ENCODE measurements around the gene SARDH. TPM values are rescaled to one million over a fixed set of nuclear protein-coding genes. Genes with fewer than 3 reads are reported as not detected.
"Not testable (repeated sequence)": the region's sequence is repeated elsewhere in the genome, so short reads cannot be mapped to it uniquely, and the experiment has no call there.

SARDH gene
- total and polyA plus RNA-seq, 9 donors: 2.5 to 10.0 (median 3.3) TPM

- Histone ChIP-seq H3K9me3 (no peaks in the 10 kb centered on the region), H3K4me1 (ENCODE audit: insufficient read depth) (peaks cover 9% of the 10 kb centered on the region), H3K27me3 (no peaks in the 10 kb centered on the region), H3K27ac (no peak overlapping the region), H3K4me3 (no peak overlapping the region), H3K36me3 (no peaks in the 10 kb centered on the region)
- no peak for TF ChIP-seq EP300 (IDR thresholded peaks at IDR 0.05)
- TF ChIP-seq, protein P1, sequence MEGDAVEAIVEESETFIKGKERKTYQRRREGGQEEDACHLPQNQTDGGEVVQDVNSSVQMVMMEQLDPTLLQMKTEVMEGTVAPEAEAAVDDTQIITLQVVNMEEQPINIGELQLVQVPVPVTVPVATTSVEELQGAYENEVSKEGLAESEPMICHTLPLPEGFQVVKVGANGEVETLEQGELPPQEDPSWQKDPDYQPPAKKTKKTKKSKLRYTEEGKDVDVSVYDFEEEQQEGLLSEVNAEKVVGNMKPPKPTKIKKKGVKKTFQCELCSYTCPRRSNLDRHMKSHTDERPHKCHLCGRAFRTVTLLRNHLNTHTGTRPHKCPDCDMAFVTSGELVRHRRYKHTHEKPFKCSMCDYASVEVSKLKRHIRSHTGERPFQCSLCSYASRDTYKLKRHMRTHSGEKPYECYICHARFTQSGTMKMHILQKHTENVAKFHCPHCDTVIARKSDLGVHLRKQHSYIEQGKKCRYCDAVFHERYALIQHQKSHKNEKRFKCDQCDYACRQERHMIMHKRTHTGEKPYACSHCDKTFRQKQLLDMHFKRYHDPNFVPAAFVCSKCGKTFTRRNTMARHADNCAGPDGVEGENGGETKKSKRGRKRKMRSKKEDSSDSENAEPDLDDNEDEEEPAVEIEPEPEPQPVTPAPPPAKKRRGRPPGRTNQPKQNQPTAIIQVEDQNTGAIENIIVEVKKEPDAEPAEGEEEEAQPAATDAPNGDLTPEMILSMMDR (IDR thresholded peaks at IDR 0.05): no peak
- DNase-seq: no peak
- 89 to 96% (median 94%) methylated on average over 17 of the region's 17 CpGs for WGBS, 3 donors
- intact Hi-C loops (cut with DNase I): no loop called here
Measured at GRCh38 chr9:133677126-133678010, 60.8 kb downstream of the SARDH start.

DNA sequence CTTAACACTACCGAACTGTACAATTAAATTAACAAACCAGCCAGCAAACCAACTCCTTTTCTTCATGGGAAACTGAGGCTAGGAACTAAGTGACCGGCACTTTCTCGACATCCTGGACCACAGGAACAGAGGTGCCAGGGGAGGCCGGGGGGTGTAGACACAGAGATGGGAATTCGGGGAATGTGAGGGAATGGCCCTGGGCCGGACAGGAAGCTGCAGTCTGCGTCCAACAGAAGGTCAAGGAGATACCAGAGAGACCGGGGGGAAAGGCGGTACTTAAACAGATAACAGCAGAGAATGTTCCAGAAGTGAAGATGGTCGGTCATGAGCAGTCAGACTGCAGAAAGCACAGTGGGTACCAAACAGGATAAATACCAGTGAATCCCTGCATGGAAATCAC, 61.7 kb downstream of the SARDH start:
- no peak for DNase-seq
- Histone ChIP-seq H3K27ac (no peak overlapping the region), H3K9me3 (no peaks in the 10 kb centered on the region), H3K4me1 (ENCODE audit: insufficient read depth) (peaks cover 9% of the 10 kb centered on the region), H3K4me3 (no peak overlapping the region), H3K27me3 (no peaks in the 10 kb centered on the region), H3K36me3 (no peaks in the 10 kb centered on the region)
- intact Hi-C loops (cut with DNase I): no loop called here
- no peak for TF ChIP-seq POLR2A (IDR thresholded peaks at IDR 0.05)
- no peak for TF ChIP-seq EP300 (IDR thresholded peaks at IDR 0.05)
- TF ChIP-seq, protein P1 (IDR thresholded peaks at IDR 0.05): no peak
- WGBS, 3 donors: 15 to 32% (median 23%) methylated on average over 10 of the region's 10 CpGs

DNA sequence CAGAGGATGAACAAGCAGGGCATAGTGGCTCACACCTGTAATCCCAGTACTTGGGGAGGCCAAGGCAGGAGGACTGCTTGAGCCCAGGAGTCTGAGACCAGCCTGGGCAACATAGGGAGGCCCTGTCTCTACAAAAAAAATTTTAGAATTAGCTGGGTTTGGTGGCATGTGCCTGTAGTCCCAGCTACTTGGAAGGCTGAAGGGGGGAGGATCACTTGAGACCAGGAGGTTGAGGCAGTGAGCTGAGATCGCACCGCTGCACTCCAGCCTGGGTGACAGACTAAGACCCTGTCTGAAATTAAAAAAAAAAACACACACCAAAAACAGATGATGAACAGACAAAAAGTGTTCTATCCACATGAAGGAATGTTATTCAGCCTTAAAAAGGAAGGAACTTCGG, 62.4 kb downstream of the SARDH start:
- WGBS, 3 donors: 94 to 98% (median 96%) methylated on average over 3 of the region's 3 CpGs
- H3K36me3 ChIP-seq; intact Hi-C loops (cut with DNase I); H3K4me3 ChIP-seq; DNase-seq; H3K9me3 ChIP-seq; H3K4me1 ChIP-seq (ENCODE audit: insufficient read depth); H3K27ac ChIP-seq; H3K27me3 ChIP-seq: not testable (repeated sequence)

- 92 to 97% (median 96%) methylated on average over 14 of the region's 14 CpGs for WGBS, 3 donors
- Histone ChIP-seq H3K36me3 (no peaks in the 10 kb centered on the region), H3K4me3 (no peak overlapping the region), H3K27me3 (no peaks in the 10 kb centered on the region), H3K27ac (no peak overlapping the region), H3K4me1 (ENCODE audit: insufficient read depth) (peaks cover 3% of the 10 kb centered on the region), H3K9me3 (no peaks in the 10 kb centered on the region)
- DNase-seq: no peak
- TF ChIP-seq, protein P1 (IDR thresholded peaks at IDR 0.05): no peak
- TF ChIP-seq POLR2A (IDR thresholded peaks at IDR 0.05): no peak
- no peak for TF ChIP-seq EP300 (IDR thresholded peaks at IDR 0.05)
- intact Hi-C loops (cut with DNase I): no loop called here
Measured at GRCh38 chr9:133674091-133674490, 64.1 kb downstream of the SARDH start.

GRCh38 chr9:133673258-133673655, 64.9 kb downstream of the SARDH start:
- intact Hi-C loops (cut with DNase I): no loop called here

More at GRCh38 chr9:133673258-133673655, 64.9 kb downstream of the SARDH start:
- Histone ChIP-seq H3K36me3 (no peaks in the 10 kb centered on the region), H3K27ac (no peak overlapping the region), H3K4me1 (ENCODE audit: insufficient read depth) (no peaks in the 10 kb centered on the region), H3K9me3 (no peaks in the 10 kb centered on the region), H3K27me3 (no peaks in the 10 kb centered on the region), H3K4me3 (no peak overlapping the region)
- no peak for DNase-seq
- WGBS, 3 donors: 83 to 87% (median 85%) methylated on average over 9 of the region's 9 CpGs
- no peak for TF ChIP-seq EP300 (IDR thresholded peaks at IDR 0.05)
- TF ChIP-seq, protein P1 (IDR thresholded peaks at IDR 0.05): no peak
- no peak for TF ChIP-seq POLR2A (IDR thresholded peaks at IDR 0.05)
